Spleen (tissue), 11 donors: ENCODE measurements around the gene SFTPB. TPM values are rescaled to one million over a fixed set of nuclear protein-coding genes. Genes with fewer than 3 reads are reported as not detected.
"Not testable (repeated sequence)": the region's sequence is repeated elsewhere in the genome, so short reads cannot be mapped to it uniquely, and the experiment has no call there.

Experiments used
- DNase-seq: peaks from one replicate; pipeline ENCODE4 v3.0.0-alpha.2; 2020
- H3K27ac ChIP-seq, 8 donors: fragments of 200-600 bp; sonication (generic) in 7 of 8; 1 replicate in 4 of 8; 2 replicates in 4 of 8; pipeline versions ENCODE4 v1.5.0 to v1.8.0; 2016 to 2021; ENCODE audit warnings: inconsistent platforms in 4 of 8, mild to moderate bottlenecking in 4 of 8, moderate library complexity in 1 of 8
- H3K27me3 ChIP-seq, 7 donors: fragments of 200-600 bp; sonication (generic) in 6 of 7; replicated peaks in 1 of 7; 1 replicate in 4 of 7; 2 replicates in 3 of 7; pipeline versions ENCODE4 v1.5.0 to v1.8.0; 2016 to 2021; ENCODE audit warnings: inconsistent platforms in 3 of 7, mild to moderate bottlenecking in 1 of 7
- H3K36me3 ChIP-seq, 6 donors: fragments of 200-600 bp; sonication (generic) in 5 of 6; 1 replicate in 4 of 6; 2 replicates in 2 of 6; pipeline versions ENCODE4 v1.5.0 to v1.8.0; 2016 to 2021; ENCODE audit warnings: inconsistent platforms in 2 of 6
- H3K4me1 ChIP-seq, 6 donors: fragments of 200-600 bp; sonication (generic) in 5 of 6; 1 replicate in 3 of 6; 2 replicates in 3 of 6; pipeline versions ENCODE4 v1.5.0 to v1.8.0; 2016 to 2021; ENCODE audit warnings: inconsistent platforms in 3 of 6
- H3K4me3 ChIP-seq, 8 donors: fragments of 200-600 bp; sonication (generic) in 7 of 8; 1 replicate in 4 of 8; 2 replicates in 4 of 8; pipeline versions ENCODE4 v1.5.0 to v1.8.0; 2016 to 2021; ENCODE audit warnings: inconsistent platforms in 4 of 8, mild to moderate bottlenecking in 4 of 8, moderate library complexity in 2 of 8
- H3K9me3 ChIP-seq, 8 donors: fragments of 200-600 bp; sonication (generic) in 7 of 8; 1 replicate in 4 of 8; 2 replicates in 4 of 8; pipeline versions ENCODE4 v1.5.0 to v1.8.0; 2016 to 2021; ENCODE audit warnings: inconsistent platforms in 4 of 8
- POLR2A ChIP-seq, 3 donors: fragments of 450-650 bp; IDR thresholded peaks; one replicate each; pipeline ENCODE4 v1.5.1; 2017; ENCODE audit warnings: antibody characterized with exemption in 3 of 3, mild to moderate bottlenecking in 1 of 3
- POLR2AphosphoS5 ChIP-seq, 3 donors: sonication (generic); formaldehyde crosslinking; IDR thresholded peaks; one replicate each; pipeline ENCODE4 v1.5.1; 2017; ENCODE audit warnings: antibody characterized with exemption in 3 of 3
- WGBS, 5 donors: extraction: QIAGEN DNeasy Blood & Tissue Kit in 3 of 5; methylation state at CpG; one replicate each; pipeline versions ENCODE4 v1.1.5 to v1.1.7; 2013 to 2018; 5-methylcytosine and 5-hydroxymethylcytosine counted together
- intact Hi-C: fragments of 100-400 bp; cut with DNase I; formaldehyde crosslinking; loops from one replicate; pipeline ENCODE4 v1.15.0; 2023; ENCODE audit warnings: low total_unique reads
- polyA plus RNA-seq, 3 donors: library from polyadenylated mRNA; stranded (reverse); fragments of 200-250 nt; gene quantifications; one replicate each; pipeline ENCODE4 v1.2.1, GENCODE V29; 2013
- total RNA-seq, 7 donors: library from RNA; depleted of rRNA in 3 of 7; stranded (reverse); fragments of >200 nt in 3 of 7; fragmentation: NEBNext Ultra II Directional in 4 of 7; extraction: Animal tissue kit (Norgen Biotek cat#: 25700) in 4 of 7; gene quantifications; one replicate each; pipeline versions ENCODE4 v1.1.0 to v1.2.1, GENCODE V29; 2016 to 2021
- TF ChIP-seq, protein P1 (sequence below), 11 experiments: fragments of 200-600 bp in 7 of 11; fragments of 450-650 bp in 4 of 11; sonication (generic) in 4 of 11; IDR thresholded peaks in 8 of 11; conservative IDR thresholded peaks in 3 of 11; 1 replicate in 7 of 11; 2 replicates in 4 of 11; pipeline versions ENCODE4 v1.4.0 to v1.8.0; 2016 to 2021; ENCODE audit warnings: antibody characterized with exemption in 11 of 11, inconsistent platforms in 4 of 11, mild to moderate bottlenecking in 1 of 11
- donor health status: healthy with polysubstance abuse.
- donor health status: DM: no; HTN: no; CAD: no; lungs with moderate emphysema.
- donor health status: DM: no; HTN: no; CAD: no.
- donor health status: Bipolar disorder and iron deficiency.
- donor health status: healthy.
- donor health status: DM: no; HTN: no; CAD: no.
- donor health status: DM: yes; HTN: yes; CAD: no.

Gene SFTPB
- total and polyA plus RNA-seq, 10 donors = 0.59 to 4.0 (median 2.0) TPM; not detected in 6

DNA sequence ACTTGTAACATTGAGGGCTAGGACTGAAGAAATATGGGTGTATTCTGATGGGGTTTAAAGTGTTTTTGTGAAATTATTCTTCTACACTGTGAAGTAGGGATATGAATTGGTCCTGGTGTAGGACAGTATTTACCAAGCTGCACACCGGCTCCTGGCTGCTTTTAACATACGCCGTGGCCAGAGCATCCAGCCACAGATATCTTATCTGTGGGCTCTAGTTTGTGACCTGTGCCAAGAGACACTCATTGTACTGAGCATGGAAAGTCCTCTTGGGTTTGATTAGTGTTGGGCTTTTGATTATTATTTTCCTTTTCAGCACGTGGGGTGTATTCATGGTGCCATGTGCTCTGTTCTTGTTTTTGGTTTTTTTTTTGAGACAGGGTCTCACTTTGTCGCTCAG lies 44.0 kb downstream of the SFTPB start:
- WGBS, 5 donors = 89 to 96% (median 90%) methylated on average over 5 of the region's 5 CpGs
- no peak overlapping the region for H3K4me3 ChIP-seq
- no peak for DNase-seq
- H3K27me3 ChIP-seq = no peaks in the 10 kb centered on the region
- H3K4me1 ChIP-seq = peaks cover 0 to 26% (median 6%) of the 10 kb centered on the region in 6 donors
- TF ChIP-seq POLR2A (IDR thresholded peaks at IDR 0.05) (no peak), POLR2AphosphoS5 (IDR thresholded peaks at IDR 0.05) (no peak)
- TF ChIP-seq, protein P1, sequence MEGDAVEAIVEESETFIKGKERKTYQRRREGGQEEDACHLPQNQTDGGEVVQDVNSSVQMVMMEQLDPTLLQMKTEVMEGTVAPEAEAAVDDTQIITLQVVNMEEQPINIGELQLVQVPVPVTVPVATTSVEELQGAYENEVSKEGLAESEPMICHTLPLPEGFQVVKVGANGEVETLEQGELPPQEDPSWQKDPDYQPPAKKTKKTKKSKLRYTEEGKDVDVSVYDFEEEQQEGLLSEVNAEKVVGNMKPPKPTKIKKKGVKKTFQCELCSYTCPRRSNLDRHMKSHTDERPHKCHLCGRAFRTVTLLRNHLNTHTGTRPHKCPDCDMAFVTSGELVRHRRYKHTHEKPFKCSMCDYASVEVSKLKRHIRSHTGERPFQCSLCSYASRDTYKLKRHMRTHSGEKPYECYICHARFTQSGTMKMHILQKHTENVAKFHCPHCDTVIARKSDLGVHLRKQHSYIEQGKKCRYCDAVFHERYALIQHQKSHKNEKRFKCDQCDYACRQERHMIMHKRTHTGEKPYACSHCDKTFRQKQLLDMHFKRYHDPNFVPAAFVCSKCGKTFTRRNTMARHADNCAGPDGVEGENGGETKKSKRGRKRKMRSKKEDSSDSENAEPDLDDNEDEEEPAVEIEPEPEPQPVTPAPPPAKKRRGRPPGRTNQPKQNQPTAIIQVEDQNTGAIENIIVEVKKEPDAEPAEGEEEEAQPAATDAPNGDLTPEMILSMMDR (IDR thresholded peaks at IDR 0.05 in 8 of 11, conservative IDR thresholded peaks at IDR 0.05 in 3 of 11) = no peak
- H3K27ac ChIP-seq = no peak overlapping the region
- H3K9me3 ChIP-seq = no peaks in the 10 kb centered on the region
- peaks cover 5 to 100% (median 96%) of the 10 kb centered on the region in 6 donors for H3K36me3 ChIP-seq
- intact Hi-C loops = no loop called here

DNA sequence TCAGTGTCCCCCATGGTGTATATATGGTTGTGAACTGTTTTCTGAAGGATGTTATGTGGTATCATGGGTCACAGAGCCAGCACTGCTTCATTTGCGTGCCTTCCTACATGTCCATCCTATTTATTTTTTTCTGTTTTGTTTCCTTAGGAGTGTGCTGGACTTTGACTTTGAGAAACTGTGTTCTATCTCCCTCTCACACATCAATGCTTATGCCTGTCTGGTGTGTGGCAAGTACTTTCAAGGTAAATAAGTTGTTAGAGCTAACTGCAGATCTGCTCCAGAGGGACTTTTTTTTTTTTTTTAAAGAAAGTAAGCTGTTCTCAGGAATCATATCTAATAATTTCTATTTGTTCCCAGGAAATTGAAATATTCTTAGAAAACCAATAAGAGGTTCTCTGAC lies 46.7 kb downstream of the SFTPB start:
- Histone ChIP-seq H3K4me3 (no peak overlapping the region), H3K4me1 (peaks cover 13 to 41% (median 24%) of the 10 kb centered on the region in 6 donors), H3K36me3 (peaks cover 5 to 90% (median 73%) of the 10 kb centered on the region in 6 donors), H3K9me3 (no peaks in the 10 kb centered on the region), H3K27me3 (no peaks in the 10 kb centered on the region), H3K27ac (no peak overlapping the region)
- no peak for DNase-seq
- intact Hi-C loops = no loop called here
- WGBS, 5 donors = 96 to 100% (median 97%) methylated on average over 1 of the region's 1 CpG
- TF ChIP-seq POLR2A (IDR thresholded peaks at IDR 0.05) = no peak
- TF ChIP-seq, protein P1 (IDR thresholded peaks at IDR 0.05 in 8 of 11, conservative IDR thresholded peaks at IDR 0.05 in 3 of 11) = no peak
- TF ChIP-seq POLR2AphosphoS5 (IDR thresholded peaks at IDR 0.05) = no peak

DNA sequence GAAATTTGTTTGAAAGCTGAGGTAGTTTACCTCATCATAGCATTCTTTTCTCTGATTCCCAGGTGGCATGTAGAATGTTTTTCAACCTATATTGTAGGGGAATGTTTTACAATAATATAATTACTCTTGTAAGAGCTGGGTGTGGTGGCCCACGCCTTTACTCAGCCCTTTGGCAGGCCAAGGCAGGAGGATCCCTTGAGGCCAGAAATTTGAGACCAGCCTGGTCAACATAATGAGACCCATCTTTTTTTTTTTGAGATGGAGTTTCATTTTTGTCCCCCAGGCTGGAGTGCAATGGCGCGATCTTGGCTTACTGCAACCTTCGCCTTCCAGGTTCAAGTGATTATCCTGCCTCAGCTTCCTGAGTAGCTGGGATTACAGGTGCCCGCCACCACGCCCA lies 48.4 kb downstream of the SFTPB start:
- no peak for DNase-seq
- intact Hi-C loops = no loop called here
- Histone ChIP-seq H3K27me3 (no peaks in the 10 kb centered on the region), H3K4me3 (no peak overlapping the region), H3K4me1 (peaks cover 13 to 49% (median 30%) of the 10 kb centered on the region in 6 donors), H3K36me3 (peaks cover 5 to 73% (median 56%) of the 10 kb centered on the region in 6 donors), H3K9me3 (no peaks in the 10 kb centered on the region), H3K27ac (no peak overlapping the region)
- TF ChIP-seq, protein P1 (IDR thresholded peaks at IDR 0.05 in 8 of 11, conservative IDR thresholded peaks at IDR 0.05 in 3 of 11) = no peak
- TF ChIP-seq POLR2AphosphoS5 (IDR thresholded peaks at IDR 0.05) (no peak), POLR2A (IDR thresholded peaks at IDR 0.05) (no peak)
- WGBS, 5 donors = 92 to 96% (median 95%) methylated on average over 6 of the region's 6 CpGs

DNA sequence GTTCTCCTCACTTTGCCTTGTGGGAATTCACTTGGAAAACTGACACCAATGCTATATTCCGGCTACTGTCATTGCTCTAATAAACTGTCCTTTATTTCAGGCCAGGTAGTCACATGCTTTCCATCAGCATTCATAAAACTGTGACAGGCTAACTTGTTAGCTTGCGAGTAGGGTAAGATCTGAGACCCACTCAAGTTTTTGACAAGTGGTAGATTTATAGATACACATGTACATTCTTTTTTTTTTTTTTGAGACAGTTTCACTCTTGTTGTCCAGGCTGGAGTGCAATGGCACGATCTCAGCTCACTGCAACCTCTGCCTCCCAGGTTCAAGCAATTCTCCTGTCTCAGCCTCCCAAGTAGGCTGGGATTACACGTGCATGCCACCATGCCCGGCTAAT lies 50.3 kb downstream of the SFTPB start:
- H3K36me3 ChIP-seq = peaks cover 0 to 54% (median 37%) of the 10 kb centered on the region in 6 donors
- H3K27me3 ChIP-seq, H3K9me3 ChIP-seq, intact Hi-C loops, DNase-seq, H3K27ac ChIP-seq: not testable (repeated sequence)
- WGBS, 5 donors = 86 to 93% (median 90%) methylated on average over 5 of the region's 5 CpGs
- H3K4me1 ChIP-seq = peaks cover 13 to 52% (median 31%) of the 10 kb centered on the region in 6 donors
- H3K4me3 ChIP-seq = peak overlapping the region in 3 of 8 donors; percentile 80 to 98 (median 85)

DNA sequence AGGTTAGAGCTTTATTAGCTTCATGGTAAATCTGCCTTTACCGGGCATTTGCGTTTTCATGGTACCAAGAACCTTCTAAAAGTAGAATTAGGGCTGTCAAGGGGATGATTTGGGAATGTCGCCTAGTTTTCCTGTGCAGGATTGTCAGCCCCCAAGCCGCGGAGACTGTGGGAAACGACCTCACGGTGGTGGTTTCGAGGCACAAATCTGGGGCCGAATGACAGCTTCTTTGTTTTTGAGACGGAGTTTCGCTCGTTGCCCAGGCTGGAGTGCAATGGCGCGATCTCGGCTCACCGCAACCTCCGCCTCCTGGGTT lies 52.6 kb downstream of the SFTPB start:
- H3K4me1 ChIP-seq = peaks cover 23 to 71% (median 48%) of the 10 kb centered on the region in 6 donors
- H3K27ac ChIP-seq = peak overlapping the region; percentile 85 to 95 (median 90)
- WGBS, 5 donors = 91 to 94% (median 92%) methylated on average over 17 of the region's 17 CpGs
- no peak for TF ChIP-seq POLR2AphosphoS5 (IDR thresholded peaks at IDR 0.05)
- intact Hi-C loops = no loop called here
- peaks cover 0 to 31% (median 16%) of the 10 kb centered on the region in 6 donors for H3K36me3 ChIP-seq
- DNase-seq = peak; percentile 78
- H3K9me3 ChIP-seq = no peaks in the 10 kb centered on the region
- H3K27me3 ChIP-seq = no peaks in the 10 kb centered on the region
- peak overlapping the region in 4 of 8 donors; percentile 79 to 100 (median 82) for H3K4me3 ChIP-seq

DNA sequence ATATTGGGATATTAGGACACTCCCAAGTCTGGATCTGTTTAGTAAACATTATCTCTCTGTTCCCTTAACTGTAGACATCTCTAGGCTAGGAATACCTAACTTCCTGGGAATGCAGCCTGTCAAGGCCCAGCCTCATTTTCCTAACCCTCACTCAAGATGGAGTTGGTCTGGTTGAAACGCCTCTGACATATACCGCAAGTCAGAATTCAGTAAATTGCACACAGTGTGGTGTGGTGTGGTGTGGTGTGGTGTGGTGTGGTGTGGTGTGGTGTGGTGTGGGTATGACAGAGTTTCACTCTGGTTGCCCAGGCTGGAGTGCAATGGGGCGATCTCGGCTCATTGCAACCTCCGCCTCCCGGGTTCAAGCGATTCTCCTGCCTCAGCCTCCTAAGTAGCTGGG lies 53.2 kb downstream of the SFTPB start:
- intact Hi-C loops, H3K27ac ChIP-seq: not testable (repeated sequence)
- 92 to 98% (median 93%) methylated on average over 5 to 7 of the region's 7 CpGs for WGBS, 5 donors

More for the DNA sequence above, 53.2 kb downstream of the SFTPB start:
- H3K9me3 ChIP-seq, H3K27me3 ChIP-seq, DNase-seq, H3K4me3 ChIP-seq: not testable (repeated sequence)
- H3K36me3 ChIP-seq = peaks cover 0 to 31% (median 11%) of the 10 kb centered on the region in 6 donors
- peaks cover 25 to 71% (median 53%) of the 10 kb centered on the region in 6 donors for H3K4me1 ChIP-seq
